Progenitor cell of endocrine pancreas (in vitro differentiated cells): Measurements from ENCODE around the gene CLCN7. TPM values are rescaled to one million over a fixed set of nuclear protein-coding genes. Genes with fewer than 3 reads are reported as not detected.
A peak's percentile ranks its signal among the peaks of the same experiment; 100 is the strongest.

Source experiments
- DNase-seq: peaks from one replicate; pipeline ENCODE4 v3.0.0; 2021; ENCODE audit warnings: low spot score; ENCODE audit not compliant: unreplicated experiment
- H3K27ac Mint-ChIP-seq: 2 replicates; pipeline ENCODE4 v1.8.0; 2021; ENCODE audit warnings: mild to moderate bottlenecking, moderate library complexity, mixed read lengths
- H3K27me3 Mint-ChIP-seq: 2 replicates; pipeline ENCODE4 v1.8.0; 2021; ENCODE audit warnings: mixed read lengths
- H3K36me3 Mint-ChIP-seq: 2 replicates; pipeline ENCODE4 v1.8.0; 2022; ENCODE audit warnings: mixed read lengths; ENCODE audit not compliant: insufficient read depth
- H3K4me1 Mint-ChIP-seq: 2 replicates; pipeline ENCODE4 v1.8.0; 2021; ENCODE audit warnings: low read depth, mixed read lengths
- H3K4me3 Mint-ChIP-seq: 2 replicates; pipeline ENCODE4 v1.8.0; 2021; ENCODE audit warnings: low read depth, mild to moderate bottlenecking, moderate library complexity, mixed read lengths
- H3K9me3 Mint-ChIP-seq: 2 replicates; pipeline ENCODE4 v1.8.0; 2021; ENCODE audit warnings: low read depth, mixed read lengths
- total RNA-seq: library from RNA; stranded (reverse); gene quantifications from 2 replicates; pipeline ENCODE4 v1.2.1, GENCODE V29; 2021
- TF ChIP-seq, protein P1 (sequence below): fragments of 200-600 bp; sonication (generic); IDR thresholded peaks from one replicate; pipeline ENCODE4 v1.5.0; 2021; ENCODE audit warnings: antibody characterized with exemption, mild to moderate bottlenecking; ENCODE audit not compliant: unreplicated experiment

The CLCN7 gene
- total RNA-seq, 1 donor from 2014 or later: 89.4 TPM

DNA sequence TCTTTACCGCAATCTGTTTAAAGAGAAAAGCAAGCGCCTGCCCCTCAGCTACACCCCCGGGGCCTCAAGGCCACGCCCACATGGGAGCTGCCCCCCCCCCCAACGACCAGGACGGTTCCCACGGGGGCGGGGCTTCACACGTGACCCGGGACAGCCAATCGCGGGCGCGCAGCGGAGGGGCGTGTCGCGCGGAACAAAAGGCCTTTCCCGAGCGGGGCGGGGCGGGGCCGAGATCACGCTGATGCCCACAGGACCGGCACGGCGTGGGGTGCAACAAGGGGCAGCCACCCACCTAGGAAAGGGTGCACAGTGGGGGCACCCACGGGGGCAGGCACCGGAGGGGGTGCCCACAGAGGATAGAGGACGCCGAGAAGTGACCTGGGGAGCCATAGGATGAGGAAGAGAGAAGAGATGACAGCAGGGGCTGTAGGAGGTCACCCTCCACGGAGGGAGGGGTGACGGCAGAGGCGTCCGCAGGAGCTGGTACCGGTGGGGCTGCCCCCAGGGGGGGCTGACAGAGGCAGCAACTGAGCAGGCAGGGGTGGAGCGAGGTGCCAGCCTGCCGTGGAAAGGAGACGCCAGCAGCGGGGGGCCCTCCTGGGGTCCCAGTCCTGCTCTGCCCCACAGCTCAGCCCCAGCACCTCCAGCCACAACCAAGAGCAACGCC lies 66.5 kb downstream of the CLCN7 start:
- peaks cover 2% of the 10 kb centered on the region for H3K4me1 Mint-ChIP-seq
- H3K4me3 Mint-ChIP-seq: peak overlapping the region; percentile 83
- H3K27me3 Mint-ChIP-seq: no peaks in the 10 kb centered on the region
- TF ChIP-seq, protein P1, sequence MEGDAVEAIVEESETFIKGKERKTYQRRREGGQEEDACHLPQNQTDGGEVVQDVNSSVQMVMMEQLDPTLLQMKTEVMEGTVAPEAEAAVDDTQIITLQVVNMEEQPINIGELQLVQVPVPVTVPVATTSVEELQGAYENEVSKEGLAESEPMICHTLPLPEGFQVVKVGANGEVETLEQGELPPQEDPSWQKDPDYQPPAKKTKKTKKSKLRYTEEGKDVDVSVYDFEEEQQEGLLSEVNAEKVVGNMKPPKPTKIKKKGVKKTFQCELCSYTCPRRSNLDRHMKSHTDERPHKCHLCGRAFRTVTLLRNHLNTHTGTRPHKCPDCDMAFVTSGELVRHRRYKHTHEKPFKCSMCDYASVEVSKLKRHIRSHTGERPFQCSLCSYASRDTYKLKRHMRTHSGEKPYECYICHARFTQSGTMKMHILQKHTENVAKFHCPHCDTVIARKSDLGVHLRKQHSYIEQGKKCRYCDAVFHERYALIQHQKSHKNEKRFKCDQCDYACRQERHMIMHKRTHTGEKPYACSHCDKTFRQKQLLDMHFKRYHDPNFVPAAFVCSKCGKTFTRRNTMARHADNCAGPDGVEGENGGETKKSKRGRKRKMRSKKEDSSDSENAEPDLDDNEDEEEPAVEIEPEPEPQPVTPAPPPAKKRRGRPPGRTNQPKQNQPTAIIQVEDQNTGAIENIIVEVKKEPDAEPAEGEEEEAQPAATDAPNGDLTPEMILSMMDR: no peak
- H3K27ac Mint-ChIP-seq: peak overlapping the region; percentile 62
- H3K36me3 Mint-ChIP-seq: peaks cover 4% of the 10 kb centered on the region
- peak; percentile 93 for DNase-seq
- H3K9me3 Mint-ChIP-seq: no peaks in the 10 kb centered on the region

- H3K27me3 Mint-ChIP-seq: no peaks in the 10 kb centered on the region
Measured at GRCh38 chr16:1407753-1408152, 67.1 kb downstream of the CLCN7 start.

DNA sequence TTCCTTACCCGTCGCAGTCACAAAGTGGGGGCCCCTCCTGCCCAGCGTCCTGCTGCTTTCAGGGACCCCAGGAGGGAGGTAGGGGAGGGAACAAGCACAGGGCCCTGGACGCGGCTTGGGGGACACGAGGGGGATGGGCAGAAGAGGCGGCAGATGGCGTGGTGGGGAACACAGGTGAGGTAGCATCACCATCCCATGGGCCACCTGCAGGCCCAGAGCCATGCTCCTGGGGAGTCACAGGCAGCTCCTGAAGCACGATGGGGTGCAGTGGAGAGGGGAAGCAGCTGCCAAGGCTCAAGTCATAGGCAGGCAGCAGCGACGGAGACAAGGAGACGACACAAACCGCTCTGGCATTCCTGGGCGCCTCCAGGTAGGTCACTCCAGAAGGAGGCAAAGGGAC lies 71.1 kb downstream of the CLCN7 start:
- H3K27ac Mint-ChIP-seq: no peak overlapping the region

More at GRCh38 chr16:1407753-1408152, 67.1 kb downstream of the CLCN7 start:
- Mint-ChIP-seq H3K27ac (peak overlapping the region; percentile 81), H3K4me1 (peaks cover 2% of the 10 kb centered on the region), H3K36me3 (peaks cover 4% of the 10 kb centered on the region), H3K4me3 (peak overlapping the region; percentile 83), H3K9me3 (no peaks in the 10 kb centered on the region)
- TF ChIP-seq, protein P1: no peak
- DNase-seq: no peak

DNA sequence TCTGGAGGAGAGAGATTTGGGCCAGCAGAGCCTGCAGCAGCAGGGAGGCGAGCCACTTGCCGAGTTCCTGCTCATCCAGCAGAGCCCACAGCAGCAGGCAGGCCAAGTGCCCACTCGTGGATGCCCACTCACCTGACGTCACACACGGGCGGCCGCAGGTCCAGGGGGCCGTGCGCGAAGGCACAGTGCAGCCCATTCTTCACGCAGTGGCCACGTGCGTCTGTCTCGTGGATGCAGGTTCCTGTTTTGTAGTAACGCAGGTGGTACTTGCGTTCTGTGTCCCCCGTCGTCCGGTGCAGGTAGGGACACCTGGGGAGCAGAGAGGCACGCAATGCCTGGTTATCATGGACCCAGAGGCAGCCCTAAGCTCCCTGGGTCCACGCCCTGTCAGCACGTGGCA lies 71.8 kb downstream of the CLCN7 start:
- Mint-ChIP-seq H3K4me1 (no peaks in the 10 kb centered on the region), H3K9me3 (no peaks in the 10 kb centered on the region), H3K36me3 (peaks cover 8% of the 10 kb centered on the region), H3K27me3 (no peaks in the 10 kb centered on the region), H3K4me3 (no peak overlapping the region), H3K27ac (no peak overlapping the region)
- no peak for DNase-seq
- TF ChIP-seq, protein P1: no peak

More for the DNA sequence above, 71.1 kb downstream of the CLCN7 start:
- Mint-ChIP-seq H3K4me3 (no peak overlapping the region), H3K36me3 (peaks cover 5% of the 10 kb centered on the region), H3K9me3 (no peaks in the 10 kb centered on the region), H3K27me3 (no peaks in the 10 kb centered on the region), H3K4me1 (no peaks in the 10 kb centered on the region)
- TF ChIP-seq, protein P1: no peak
- DNase-seq: no peak

DNA sequence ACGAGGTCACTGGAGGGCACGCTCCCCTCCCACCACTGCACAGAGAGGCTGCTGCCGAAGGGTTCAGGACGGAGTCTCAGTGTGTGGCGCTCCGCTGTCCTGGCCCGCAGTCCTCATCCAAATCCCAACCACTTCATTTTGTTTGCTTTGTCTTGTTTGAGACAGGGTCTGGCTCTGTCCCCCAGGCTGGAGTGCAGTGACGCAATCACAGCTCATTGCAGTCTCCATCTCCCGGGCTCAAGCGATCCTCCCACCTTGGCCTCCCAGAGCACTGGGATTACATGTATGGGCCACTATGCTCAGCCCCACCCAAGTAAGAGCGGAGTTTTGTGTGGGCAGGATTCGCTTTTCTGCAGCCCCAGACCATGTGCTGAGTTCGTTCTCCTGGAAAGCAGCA lies 73.1 kb downstream of the CLCN7 start:
- no peak overlapping the region for H3K27ac Mint-ChIP-seq
- H3K27me3 Mint-ChIP-seq: no peaks in the 10 kb centered on the region
- TF ChIP-seq, protein P1: no peak
- peaks cover 8% of the 10 kb centered on the region for H3K36me3 Mint-ChIP-seq
- H3K9me3 Mint-ChIP-seq: no peaks in the 10 kb centered on the region
- H3K4me1 Mint-ChIP-seq: no peaks in the 10 kb centered on the region
- no peak for DNase-seq
- H3K4me3 Mint-ChIP-seq: no peak overlapping the region
